Measurements from ENCODE around the gene FBXO2. TPM values are rescaled to one million over a fixed set of nuclear protein-coding genes. Genes with fewer than 3 reads are reported as not detected.

Gene FBXO2
- total and polyA plus RNA-seq, 9 of the 15 experiments (the other 6 are each of a cell fraction or from before 2014, with no cell fraction given), result 0.04 to 1.9 (median 0.27) TPM

GRCh38 chr1:11700601-11701467, 46.6 kb upstream of the FBXO2 start (continued):
- TF ChIP-seq POLR3A (IDR thresholded peaks at IDR 0.05; ENCODE audit: borderline replicate concordance, extremely low read depth, insufficient read depth, insufficient read length), result no peak
- peak; percentile 30; the same call in 1 of the 2 replicates for TF ChIP-seq CBFA2T2 (conservative IDR thresholded peaks at IDR 0.05)
- TF ChIP-seq CBFA2T3 (IDR thresholded peaks at IDR 0.05), result peak; percentile 45
- 0 out of 2 replicates have a peak, but pooled peaks have one; percentile 6 for TF ChIP-seq TAL1 (IDR thresholded peaks at IDR 0.05)
- TF ChIP-seq ZBTB11 (CRISPR knock-in tag; IDR thresholded peaks at IDR 0.05), result peak in 1 of 3 experiments; percentile 36; a peak in 1 of 6 replicates
- peak; percentile 51 for TF ChIP-seq TCF3 (CRISPR knock-in tag; IDR thresholded peaks at IDR 0.05)
- no peak for TF ChIP-seq GTF2F1 (IDR thresholded peaks at IDR 0.05; ENCODE audit: low read depth, low read length)

All from K562 (cell line).